Osteoblast (primary cell): ENCODE results near the gene DPYSL5. TPM values are rescaled to one million over a fixed set of nuclear protein-coding genes. Genes with fewer than 3 reads are reported as not detected.

ENCODE experiments used
- DNase-seq: peaks from one replicate; pipeline ENCODE4 v3.0.0; 2011; ENCODE audit warnings: low spot score, mixed read lengths; ENCODE audit not compliant: insufficient read length; ENCODE audit errors: missing footprints
- H2AFZ ChIP-seq: 2 replicates; pipeline ENCODE4 v1.6.0; 2011; ENCODE audit warnings: mild to moderate bottlenecking, low read length
- H3K27ac ChIP-seq: 2 replicates; pipeline ENCODE4 v1.5.1; 2011; ENCODE audit warnings: mild to moderate bottlenecking, low read depth, low read length, moderate library complexity
- H3K27me3 ChIP-seq: 2 replicates; pipeline ENCODE4 v1.6.0; 2012; ENCODE audit warnings: mild to moderate bottlenecking, control low read depth, inconsistent platforms, low read length, moderate library complexity; ENCODE audit not compliant: insufficient read depth
- H3K36me3 ChIP-seq: 2 replicates; pipeline ENCODE4 v1.5.1; 2011; ENCODE audit warnings: mild to moderate bottlenecking, low read length, control low read depth, moderate library complexity; ENCODE audit not compliant: insufficient read depth
- H3K4me1 ChIP-seq: 2 replicates; pipeline ENCODE4 v1.5.1; 2011; ENCODE audit warnings: mild to moderate bottlenecking, low read length, control low read depth, moderate library complexity; ENCODE audit not compliant: insufficient read depth
- H3K4me2 ChIP-seq: 2 replicates; pipeline ENCODE4 v1.6.0; 2011; ENCODE audit warnings: mild to moderate bottlenecking, low read length; ENCODE audit not compliant: insufficient read depth
- H3K4me3 ChIP-seq: fragments of 200-600 bp; sonication (generic); 3 replicates; pipeline ENCODE4 v1.5.1; 2012; ENCODE audit warnings: mild to moderate bottlenecking, low read length, inconsistent platforms; ENCODE audit not compliant: insufficient read depth
- H3K79me2 ChIP-seq: 2 replicates; pipeline ENCODE4 v1.6.0; 2012; ENCODE audit warnings: mild to moderate bottlenecking, low read length, control low read depth, inconsistent platforms; ENCODE audit not compliant: insufficient read depth
- H3K9me3 ChIP-seq: 2 replicates; pipeline ENCODE4 v1.5.1; 2011; ENCODE audit warnings: low read depth, low read length, control low read depth
- H4K20me1 ChIP-seq: 2 replicates; pipeline ENCODE4 v1.6.0; 2012; ENCODE audit warnings: mild to moderate bottlenecking, low read length, control low read depth; ENCODE audit not compliant: insufficient read depth
- CTCF ChIP-seq: IDR thresholded peaks from 2 replicates; pipeline ENCODE4 v1.5.1; 2011; ENCODE audit warnings: mild to moderate bottlenecking, low read depth, low read length, moderate library complexity; ENCODE audit errors: extremely low read depth
- total RNA-seq: library from RNA; depleted of rRNA; stranded (reverse); fragments of >200 nt; gene quantifications from 2 replicates; pipeline ENCODE4 v1.2.3, GENCODE V29; 2012

The DPYSL5 gene
- total RNA-seq, 1 donor = not detected

GRCh38 chr2:26986576-26986975, 138.6 kb downstream of the DPYSL5 start:
- peaks cover 24% of the 10 kb centered on the region for H3K4me1 ChIP-seq
- no peak for DNase-seq
- no peaks in the 10 kb centered on the region for H3K27me3 ChIP-seq
- H3K9me3 ChIP-seq = no peaks in the 10 kb centered on the region
- no peaks in the 10 kb centered on the region for H3K36me3 ChIP-seq
- TF ChIP-seq CTCF = no peak
- H4K20me1 ChIP-seq = peaks cover 41% of the 10 kb centered on the region
- no peaks in the 10 kb centered on the region for H3K79me2 ChIP-seq
- H3K4me3 ChIP-seq = no peak overlapping the region
- no peak overlapping the region for H3K27ac ChIP-seq
- no peak overlapping the region for H2AFZ ChIP-seq
- no peak overlapping the region for H3K4me2 ChIP-seq

- no peak overlapping the region for H3K4me3 ChIP-seq
- H3K9me3 ChIP-seq = no peaks in the 10 kb centered on the region
- TF ChIP-seq CTCF = no peak
- H3K4me2 ChIP-seq = peak overlapping the region; percentile 36
- H3K36me3 ChIP-seq = no peaks in the 10 kb centered on the region
- no peak overlapping the region for H2AFZ ChIP-seq
- peaks cover 46% of the 10 kb centered on the region for H4K20me1 ChIP-seq
- peak overlapping the region; percentile 14 for H3K27ac ChIP-seq
- no peaks in the 10 kb centered on the region for H3K79me2 ChIP-seq
- peaks cover 24% of the 10 kb centered on the region for H3K4me1 ChIP-seq
- no peaks in the 10 kb centered on the region for H3K27me3 ChIP-seq
- peak; percentile 66 for DNase-seq
Observed at GRCh38 chr2:26988058-26988860, 140.3 kb downstream of the DPYSL5 start.

- Histone ChIP-seq H3K79me2 (no peaks in the 10 kb centered on the region), H3K27ac (peak overlapping the region; percentile 1), H3K4me3 (no peak overlapping the region), H4K20me1 (peaks cover 55% of the 10 kb centered on the region), H3K36me3 (no peaks in the 10 kb centered on the region), H3K9me3 (no peaks in the 10 kb centered on the region), H2AFZ (no peak overlapping the region), H3K27me3 (no peaks in the 10 kb centered on the region), H3K4me1 (peaks cover 24% of the 10 kb centered on the region), H3K4me2 (peak overlapping the region; percentile 36)
- no peak for TF ChIP-seq CTCF
- peak; percentile 78 for DNase-seq
Observed at GRCh38 chr2:26989156-26989555, 141.2 kb downstream of the DPYSL5 start.

- DNase-seq = no peak
- Histone ChIP-seq H3K4me2 (no peak overlapping the region), H4K20me1 (peaks cover 56% of the 10 kb centered on the region), H3K27me3 (no peaks in the 10 kb centered on the region), H3K36me3 (no peaks in the 10 kb centered on the region), H3K27ac (no peak overlapping the region), H3K4me1 (peaks cover 24% of the 10 kb centered on the region), H3K9me3 (no peaks in the 10 kb centered on the region), H3K4me3 (no peak overlapping the region), H2AFZ (no peak overlapping the region), H3K79me2 (no peaks in the 10 kb centered on the region)
- TF ChIP-seq CTCF = no peak
Observed at GRCh38 chr2:26991717-26992116, 143.8 kb downstream of the DPYSL5 start.
